GM19035 (cell line): ENCODE results near the gene POFUT2.

ENCODE experiments used
- ATAC-seq: cut with Tn5 transposase; IDR thresholded peaks from one replicate; pipeline ENCODE4 v1.9.1; 2021; ENCODE audit not compliant: unreplicated experiment

POFUT2 gene

GRCh38 chr21:45287438-45288391 is at the start of gene POFUT2:
TSS of gene POFUT2 (minus strand) at chr21:45287895. CDS start at chr21:45287871, 24 bp downstream.
- peak; percentile 80 for ATAC-seq

- ATAC-seq = no peak
These were observed 49.2 kb upstream of the POFUT2 start for GRCh38 chr21:45336870-45337269.

- no peak for ATAC-seq
These were observed 48.8 kb upstream of the POFUT2 start for GRCh38 chr21:45336535-45336810.

GRCh38 chr21:45335761-45336534 is 48.3 kb upstream of the POFUT2 start:
- ATAC-seq = no peak

- no peak for ATAC-seq
These were observed 47.6 kb upstream of the POFUT2 start for GRCh38 chr21:45335151-45335760.

GRCh38 chr21:45334591-45335081 is 46.9 kb upstream of the POFUT2 start:
- no peak for ATAC-seq

GRCh38 chr21:45334134-45334533 is 46.4 kb upstream of the POFUT2 start:
- no peak for ATAC-seq

- ATAC-seq = no peak
These were observed 46.0 kb upstream of the POFUT2 start for GRCh38 chr21:45333583-45334121.

GRCh38 chr21:45332981-45333582 is 45.4 kb upstream of the POFUT2 start:
- no peak for ATAC-seq

- ATAC-seq = no peak
These were observed 44.7 kb upstream of the POFUT2 start for GRCh38 chr21:45332415-45332814.

GRCh38 chr21:45331531-45332147 is 43.9 kb upstream of the POFUT2 start:
- no peak for ATAC-seq

GRCh38 chr21:45330851-45331261 is 43.2 kb upstream of the POFUT2 start:
- no peak for ATAC-seq

GRCh38 chr21:45330075-45330781 is 42.5 kb upstream of the POFUT2 start:
- ATAC-seq = no peak

- ATAC-seq = no peak
These were observed 41.8 kb upstream of the POFUT2 start for GRCh38 chr21:45329261-45330074.

- ATAC-seq = no peak
These were observed 40.8 kb upstream of the POFUT2 start for GRCh38 chr21:45328198-45329091.

- ATAC-seq = no peak
These were observed 39.9 kb upstream of the POFUT2 start for GRCh38 chr21:45327441-45328197.

- no peak for ATAC-seq
These were observed 39.3 kb upstream of the POFUT2 start for GRCh38 chr21:45326891-45327440.
